H1 (cell line): ENCODE measurements around the gene LHFPL6. TPM values are rescaled to one million over a fixed set of nuclear protein-coding genes. Genes with fewer than 3 reads are reported as not detected.

Source experiments
- CTCF ChIA-PET: fragments of 300-600 bp; sonication (Branson Sonifier 250); formaldehyde crosslinking; loops from one replicate; lab custom pipeline; 2021; ENCODE audit not compliant: partially characterized antibody; lab: Charles Lee
- POLR2A ChIA-PET: fragments of 300-600 bp; sonication (Branson Sonifier 250); formaldehyde crosslinking; loops from one replicate; lab custom pipeline; 2021; ENCODE audit warnings: inconsistent platforms; ENCODE audit not compliant: partially characterized antibody; lab: Charles Lee
- DNase-seq, 2 experiments: peaks; one replicate each; pipeline versions ENCODE4 v3.0.0 to v3.0.0-alpha.2; 2010 to 2022; ENCODE audit warnings: low spot score in 2 of 2, low read depth in 1 of 2, mixed read lengths in 1 of 2
- FAIRE-seq: peaks from 2 replicates; lab custom pipeline; 2011; peaks lifted over from hg19 to GRCh38; lab: Jason Lieb, UNC
- H2AFZ ChIP-seq: 2 replicates; pipeline ENCODE4 v1.8.1; 2012; ENCODE audit warnings: low read length, inconsistent platforms
- H2AK5ac ChIP-seq: 2 replicates; pipeline ENCODE4 v1.6.1; 2013; ENCODE audit warnings: low read depth, low read length
- H2BK120ac ChIP-seq: replicated peaks from 2 replicates; pipeline ENCODE3; 2013; ENCODE audit warnings: low read depth, low read length, inconsistent platforms
- H2BK12ac ChIP-seq: 2 replicates; pipeline ENCODE4 v1.6.1; 2013; ENCODE audit warnings: low read depth, low read length
- H2BK15ac ChIP-seq: 2 replicates; pipeline ENCODE4 v1.6.1; 2013; ENCODE audit warnings: low read length
- H2BK20ac ChIP-seq: 2 replicates; pipeline ENCODE4 v1.6.1; 2013; ENCODE audit warnings: low read length
- H2BK5ac ChIP-seq: 2 replicates; pipeline ENCODE4 v1.6.1; 2013; ENCODE audit warnings: low read depth, low read length
- H3K14ac ChIP-seq: 2 replicates; pipeline ENCODE4 v1.6.1; 2013; ENCODE audit warnings: inconsistent platforms; ENCODE audit not compliant: insufficient read length
- H3K18ac ChIP-seq: 2 replicates; pipeline ENCODE4 v1.6.1; 2013; ENCODE audit warnings: low read length; ENCODE audit errors: extremely low read depth
- H3K23ac ChIP-seq: 2 replicates; pipeline ENCODE4 v1.6.1; 2013; ENCODE audit warnings: inconsistent platforms; ENCODE audit not compliant: insufficient read length
- H3K23me2 ChIP-seq: 2 replicates; pipeline ENCODE4 v1.6.1; 2013; ENCODE audit warnings: low read depth, low read length
- H3K27ac ChIP-seq: 2 replicates; pipeline ENCODE4 v1.6.1; 2011; ENCODE audit warnings: low read depth, low read length, inconsistent platforms
- H3K27me3 ChIP-seq, 4 experiments: replicated peaks in 1 of 4; 1 replicate in 1 of 4; 2 replicates in 3 of 4; pipeline versions ENCODE4 v1.6.1 to v1.8.1; 2011 to 2013; ENCODE audit warnings: low read length in 3 of 4, mild to moderate bottlenecking in 3 of 4, inconsistent platforms in 2 of 4, mixed read lengths in 2 of 4, moderate library complexity in 1 of 4; ENCODE audit not compliant: control insufficient read depth in 3 of 4, insufficient read depth in 3 of 4; ENCODE audit errors: extremely low read depth in 1 of 4
- H3K36me3 ChIP-seq, 4 experiments: 2 replicates each; pipeline versions ENCODE4 v1.6.1 to v1.8.1; 2011 to 2013; ENCODE audit warnings: mild to moderate bottlenecking in 4 of 4, low read length in 3 of 4, moderate library complexity in 2 of 4, control low read depth in 1 of 4, inconsistent platforms in 1 of 4; ENCODE audit not compliant: insufficient read depth in 4 of 4, control insufficient read depth in 2 of 4
- H3K4ac ChIP-seq: replicated peaks from 2 replicates; pipeline ENCODE3; 2013; ENCODE audit warnings: low read length, low read depth, mixed read lengths, inconsistent platforms; ENCODE audit not compliant: insufficient read length
- H3K4me1 ChIP-seq, 4 experiments: replicated peaks in 1 of 4; 1 replicate in 1 of 4; 2 replicates in 3 of 4; pipeline versions ENCODE4 v1.6.1 to v1.8.1; 2011 to 2013; ENCODE audit warnings: low read length in 3 of 4, inconsistent platforms in 2 of 4, mixed read lengths in 1 of 4; ENCODE audit not compliant: insufficient read depth in 4 of 4, control insufficient read depth in 3 of 4
- H3K4me2 ChIP-seq, 2 experiments: 2 replicates each; pipeline versions ENCODE4 v1.6.1 to v1.8.1; 2011 to 2013; ENCODE audit warnings: low read depth in 2 of 2, low read length in 2 of 2, control low read depth in 1 of 2, inconsistent platforms in 1 of 2, mild to moderate bottlenecking in 1 of 2; ENCODE audit not compliant: insufficient read depth in 1 of 2
- H3K4me3 ChIP-seq, 4 experiments: fragments of 200-600, 300-600 bp in 1 of 4; sonication (generic), shearing (Covaris generic), sonication (Bioruptor Twin) in 1 of 4; 2 replicates each; pipeline versions ENCODE4 v1.5.1 to v1.8.1; 2011 to 2016; ENCODE audit warnings: low read length in 4 of 4, low read depth in 3 of 4, control low read depth in 2 of 4, inconsistent platforms in 2 of 4, mild to moderate bottlenecking in 2 of 4, mixed read lengths in 1 of 4, moderate library complexity in 1 of 4; ENCODE audit not compliant: insufficient read depth in 2 of 4; ENCODE audit errors: extremely low read depth in 1 of 4
- H3K56ac ChIP-seq: replicated peaks from 2 replicates; pipeline ENCODE3; 2013; ENCODE audit warnings: low read depth, mild to moderate bottlenecking, mixed read lengths, low read length, inconsistent platforms; ENCODE audit not compliant: insufficient read length
- H3K79me1 ChIP-seq: 2 replicates; pipeline ENCODE4 v1.6.1; 2013; ENCODE audit warnings: low read depth, low read length, control low read depth
- H3K79me2 ChIP-seq, 2 experiments: 2 replicates each; pipeline versions ENCODE4 v1.6.1 to v1.8.1; 2012 to 2013; ENCODE audit warnings: low read length in 2 of 2, mild to moderate bottlenecking in 2 of 2, inconsistent platforms in 1 of 2; ENCODE audit not compliant: insufficient read depth in 2 of 2, control insufficient read depth in 1 of 2
- H3K9ac ChIP-seq, 4 experiments: replicated peaks in 1 of 4; 1 replicate in 1 of 4; 2 replicates in 3 of 4; pipeline versions ENCODE4 v1.6.1 to v1.8.1; 2011 to 2013; ENCODE audit warnings: low read depth in 3 of 4, low read length in 3 of 4, control low read depth in 2 of 4, mild to moderate bottlenecking in 2 of 4, moderate library complexity in 2 of 4, inconsistent platforms in 1 of 4; ENCODE audit errors: extremely low read depth in 1 of 4
- H3K9me3 ChIP-seq, 2 experiments: 2 replicates each; pipeline versions ENCODE4 v1.6.1 to v1.8.1; 2012 to 2013; ENCODE audit warnings: mild to moderate bottlenecking in 2 of 2, moderate library complexity in 2 of 2, control low read depth in 1 of 2, inconsistent platforms in 1 of 2, low read depth in 1 of 2, low read length in 1 of 2, mixed read lengths in 1 of 2; ENCODE audit not compliant: insufficient read depth in 2 of 2
- H4K20me1 ChIP-seq, 2 experiments: replicated peaks in 1 of 2; 2 replicates each; pipeline versions ENCODE3 to v1.8.1; 2011 to 2013; ENCODE audit warnings: inconsistent platforms in 2 of 2, low read length in 2 of 2, mild to moderate bottlenecking in 1 of 2; ENCODE audit not compliant: insufficient read depth in 2 of 2, control insufficient read depth in 1 of 2
- H4K5ac ChIP-seq: 2 replicates; pipeline ENCODE4 v1.6.1; 2013; ENCODE audit warnings: low read length, low read depth, mixed read lengths, inconsistent platforms; ENCODE audit not compliant: insufficient read length
- H4K8ac ChIP-seq: 2 replicates; pipeline ENCODE4 v1.8.0; 2013; ENCODE audit warnings: mild to moderate bottlenecking, moderate library complexity, low read length, inconsistent platforms; ENCODE audit not compliant: insufficient read depth; ENCODE audit errors: extremely low read depth
- H4K91ac ChIP-seq: replicated peaks from 2 replicates; pipeline ENCODE3; 2013; ENCODE audit warnings: low read length, mixed read lengths, inconsistent platforms; ENCODE audit not compliant: insufficient read length
- ASH2L ChIP-seq: fragments of 200-600, 300-600 bp; sonication (generic); IDR thresholded peaks from one replicate; pipeline ENCODE4 v1.7.1; 2017; ENCODE audit warnings: low read length
- TEAD4 ChIP-seq: IDR thresholded peaks from 2 replicates; pipeline ENCODE4 v1.6.1; 2012; ENCODE audit warnings: low read depth, low read length, inconsistent platforms, mixed read lengths
- WGBS, 2 experiments: shearing (Covaris generic) in 1 of 2; methylation state at CpG; one replicate each; pipeline versions ENCODE4 v1.1.6 to v1.1.7; 2013 to 2015; ENCODE audit warnings: low lambda C conversion rate in 2 of 2, mixed read lengths in 2 of 2, inconsistent platforms in 1 of 2, low coverage in 1 of 2, missing lambda C conversion rate in 1 of 2; ENCODE audit not compliant: insufficient replicate concordance in 2 of 2, insufficient coverage in 1 of 2, insufficient read length in 1 of 2; ENCODE audit errors: extremely low coverage in 1 of 2, missing lambda C conversion rate in 1 of 2; 5-methylcytosine and 5-hydroxymethylcytosine counted together
- polyA plus RNA-seq, 7 experiments: library from polyadenylated mRNA; depleted of rRNA in 3 of 7; stranded (reverse) in 5 of 7; unstranded in 2 of 7; fragments of >200 nt in 5 of 7; fragments of 200-250 nt in 2 of 7; gene quantifications; 1 replicate in 5 of 7; 2 replicates in 1 of 7; 4 replicates in 1 of 7; pipeline versions ENCODE4 v1.2.1 to v1.2.3, GENCODE V29; 2011 to 2013; ENCODE audit warnings: missing spikeins in 2 of 7, mixed read lengths in 2 of 7
- total RNA-seq: library from RNA; stranded (reverse); fragmentation: NEBNext Ultra II Directional; extraction: Animal tissue kit (Norgen Biotek cat#: 25700); gene quantifications from 2 replicates; pipeline ENCODE4 v1.2.1, GENCODE V29; 2021

Gene LHFPL6
- total and polyA plus RNA-seq, 2 of the 8 experiments (the other 6 are each of a cell fraction or from before 2014, with no cell fraction given): 7.6 to 17.0 TPM

GRCh38 chr13:39503048-39503447, 99.9 kb downstream of the LHFPL6 start:
- CTCF ChIA-PET: interaction anchor here (0.9 to 2.0 kb wide), 5 partner anchors 12 to 108 kb away, joined by 3 to 5 read pairs (median 3); no protein-coding TSS in a partner anchor
- H3K27ac ChIP-seq: no peak overlapping the region
- peak overlapping the region; percentile 78 for H2BK12ac ChIP-seq
- H3K79me2 ChIP-seq: no peaks in the 10 kb centered on the region
- TF ChIP-seq TEAD4: peak; percentile 85
- TF ChIP-seq ASH2L: no peak
- no peak overlapping the region for H3K18ac ChIP-seq
- H3K23ac ChIP-seq: no peak overlapping the region
- 72% methylated on average over 3 of the region's 3 CpGs; no CpG with 5 or more reads in 1 of the 2 experiments for WGBS, 2 experiments
- POLR2A ChIA-PET: no interaction called here
- H3K4me3 ChIP-seq: no peak overlapping the region
- no peak overlapping the region for H4K5ac ChIP-seq
- H2AFZ ChIP-seq: no peak overlapping the region
- H3K4ac ChIP-seq: no peak overlapping the region
- H3K14ac ChIP-seq: no peak overlapping the region
- no peaks in the 10 kb centered on the region for H3K27me3 ChIP-seq
- H4K8ac ChIP-seq: no peak overlapping the region
- H3K36me3 ChIP-seq: no peaks in the 10 kb centered on the region
- H3K4me1 ChIP-seq: peaks cover 2 to 11% (median 6%) of the 10 kb centered on the region in 4 experiments; a peak in 5 of 7 replicates
- H2BK120ac ChIP-seq: no peak overlapping the region
- H3K4me2 ChIP-seq: no peak overlapping the region
- H4K20me1 ChIP-seq: no peaks in the 10 kb centered on the region
- DNase-seq: no peak
- no peak overlapping the region for H3K56ac ChIP-seq
- peak overlapping the region; percentile 79 for H4K91ac ChIP-seq
- H2BK20ac ChIP-seq: peak overlapping the region; percentile 99
- H3K79me1 ChIP-seq: no peaks in the 10 kb centered on the region
- H3K9me3 ChIP-seq: no peaks in the 10 kb centered on the region
- no peaks in the 10 kb centered on the region; the same call in none of the 2 replicates for H3K23me2 ChIP-seq
- H2BK15ac ChIP-seq: 0 out of 2 replicates have a peak overlapping the region, but pooled peaks have one; percentile 53
- H2BK5ac ChIP-seq: peak overlapping the region; percentile 36; the same call in 1 of the 2 replicates
- no peak overlapping the region for H2AK5ac ChIP-seq
- FAIRE-seq: no peak
- H3K9ac ChIP-seq: no peak overlapping the region; a peak in 1 of 7 replicates
